ENCODE measurements around the gene VSTM2L.

Gene VSTM2L

DNA sequence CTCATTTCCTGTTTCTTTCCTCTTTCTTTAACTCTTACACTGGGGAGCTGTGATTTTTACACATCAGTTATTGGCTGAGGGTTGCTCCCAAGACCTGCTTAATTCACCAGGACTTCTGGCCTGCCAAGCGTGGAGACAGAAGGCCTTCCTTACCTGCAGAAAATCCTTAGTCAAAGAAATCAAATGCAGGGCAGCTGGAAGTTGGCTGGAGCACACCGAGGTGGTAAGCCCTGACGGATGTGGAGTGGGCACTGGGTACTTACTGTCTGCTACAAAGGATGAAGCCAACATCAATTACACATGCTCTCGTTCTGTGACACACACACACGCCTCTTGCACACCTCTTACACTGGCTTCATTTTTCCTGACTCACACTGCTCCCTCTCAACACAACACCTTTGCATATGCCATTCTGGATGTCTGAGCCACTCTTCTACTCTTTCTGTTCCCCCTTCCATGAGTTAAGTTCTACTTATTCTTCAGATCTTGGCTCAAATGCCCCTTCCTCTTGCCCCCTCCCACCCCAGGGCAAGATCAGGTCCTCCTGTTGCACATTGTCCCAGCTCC lies 68.7 kb downstream of the VSTM2L start:
- no peak for DNase-seq

DNA sequence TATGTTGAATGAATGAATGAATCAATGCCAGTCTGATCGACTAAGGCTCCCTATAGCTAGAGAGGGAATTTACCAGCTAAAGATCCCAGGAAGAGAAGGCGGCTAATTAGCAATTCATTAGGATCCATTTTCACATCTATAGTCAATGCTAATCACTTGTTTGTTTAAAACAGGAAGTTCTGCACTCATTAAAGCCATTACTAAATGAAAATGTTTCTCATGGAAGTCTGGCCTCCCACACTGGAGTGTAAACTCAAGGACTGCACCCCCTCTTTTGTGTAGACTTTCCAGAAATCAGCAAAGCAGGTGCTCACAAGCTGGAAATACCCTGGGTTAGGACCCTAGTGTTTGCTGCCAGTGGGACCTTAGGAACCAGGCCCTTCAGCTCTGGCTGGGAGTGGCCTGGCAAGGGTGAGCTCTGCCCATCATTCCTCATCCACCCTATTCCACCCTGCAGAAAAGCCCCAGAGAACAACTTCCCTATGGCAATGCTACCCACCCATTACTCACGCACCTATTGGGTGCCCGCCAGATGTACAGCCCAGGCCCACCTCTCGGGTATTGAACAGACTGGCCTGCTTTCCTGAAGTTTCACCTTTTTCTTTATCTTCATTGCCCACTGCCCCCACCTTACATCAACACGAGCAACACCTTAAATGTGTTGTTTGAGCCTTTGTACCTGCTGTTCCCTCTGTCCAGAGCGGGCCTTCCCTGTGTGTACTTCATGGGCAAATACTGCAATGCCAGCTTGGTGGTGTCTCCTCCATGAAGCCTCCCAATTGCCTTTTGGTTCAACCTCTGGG lies 69.5 kb downstream of the VSTM2L start:
- DNase-seq = no peak

DNA sequence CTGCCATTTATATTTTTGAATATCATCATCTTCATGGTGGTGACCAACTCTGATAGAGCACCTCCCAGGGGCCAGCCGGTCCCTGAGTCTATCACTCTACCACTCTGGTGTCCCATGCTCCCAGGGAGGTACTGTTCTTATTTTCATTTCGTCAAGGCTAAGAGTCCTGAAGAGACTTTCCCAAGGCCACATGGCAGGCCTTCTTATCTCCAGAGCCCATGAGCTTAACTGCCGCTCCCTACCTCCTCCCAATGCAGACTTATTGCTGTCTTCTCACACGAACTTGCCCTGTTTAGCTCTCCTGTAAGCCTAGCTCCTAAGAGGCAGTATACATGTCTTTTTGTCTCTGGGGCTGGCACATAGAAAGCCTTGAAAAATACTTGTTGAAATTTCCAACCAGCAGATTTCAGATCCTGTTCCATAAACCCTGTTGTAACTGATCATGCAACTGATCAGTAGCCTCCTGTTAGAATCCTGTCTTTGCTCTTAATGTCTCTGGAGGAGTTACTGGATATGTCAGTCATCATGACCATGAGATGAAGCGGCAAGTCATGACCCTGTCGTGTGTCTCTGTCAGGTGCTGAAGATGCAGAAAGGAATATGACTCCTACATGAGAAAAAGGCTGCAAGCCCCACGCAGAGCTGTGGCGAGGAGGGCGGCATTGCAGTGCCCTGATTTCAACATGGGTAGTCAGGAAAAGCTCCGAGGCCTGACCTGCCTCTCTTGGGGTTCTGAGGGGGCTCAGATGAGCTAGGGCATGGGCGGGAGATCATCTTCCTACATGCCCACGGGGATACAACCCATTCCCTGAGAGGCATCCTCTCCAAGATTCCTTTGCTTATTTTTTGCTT lies 70.4 kb downstream of the VSTM2L start:
- DNase-seq = no peak

- no peak for DNase-seq
Measured at GRCh38 chr20:37976887-37977286, 74.0 kb downstream of the VSTM2L start.

DNA sequence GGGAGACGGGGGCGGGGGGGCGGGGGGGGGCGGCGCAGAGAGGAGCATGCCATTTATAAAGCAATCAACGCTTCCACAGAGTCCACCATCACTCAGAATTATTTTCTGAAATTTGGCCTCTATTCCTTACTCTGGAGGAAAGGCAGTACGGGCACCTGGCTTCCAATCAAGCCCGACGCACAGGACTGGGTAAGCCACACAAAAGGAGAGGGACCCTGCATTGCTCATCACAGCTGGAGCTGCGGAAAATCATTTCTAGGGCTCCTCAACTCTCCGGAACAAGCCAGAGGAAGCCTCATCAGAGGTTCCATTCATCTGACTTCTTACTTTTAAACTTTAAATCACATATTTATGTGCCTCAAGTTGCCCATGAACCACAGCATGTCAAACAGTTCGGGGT lies 74.4 kb downstream of the VSTM2L start:
- DNase-seq = no peak

- DNase-seq = no peak
Measured at GRCh38 chr20:37977786-37978185, 74.9 kb downstream of the VSTM2L start.

DNA sequence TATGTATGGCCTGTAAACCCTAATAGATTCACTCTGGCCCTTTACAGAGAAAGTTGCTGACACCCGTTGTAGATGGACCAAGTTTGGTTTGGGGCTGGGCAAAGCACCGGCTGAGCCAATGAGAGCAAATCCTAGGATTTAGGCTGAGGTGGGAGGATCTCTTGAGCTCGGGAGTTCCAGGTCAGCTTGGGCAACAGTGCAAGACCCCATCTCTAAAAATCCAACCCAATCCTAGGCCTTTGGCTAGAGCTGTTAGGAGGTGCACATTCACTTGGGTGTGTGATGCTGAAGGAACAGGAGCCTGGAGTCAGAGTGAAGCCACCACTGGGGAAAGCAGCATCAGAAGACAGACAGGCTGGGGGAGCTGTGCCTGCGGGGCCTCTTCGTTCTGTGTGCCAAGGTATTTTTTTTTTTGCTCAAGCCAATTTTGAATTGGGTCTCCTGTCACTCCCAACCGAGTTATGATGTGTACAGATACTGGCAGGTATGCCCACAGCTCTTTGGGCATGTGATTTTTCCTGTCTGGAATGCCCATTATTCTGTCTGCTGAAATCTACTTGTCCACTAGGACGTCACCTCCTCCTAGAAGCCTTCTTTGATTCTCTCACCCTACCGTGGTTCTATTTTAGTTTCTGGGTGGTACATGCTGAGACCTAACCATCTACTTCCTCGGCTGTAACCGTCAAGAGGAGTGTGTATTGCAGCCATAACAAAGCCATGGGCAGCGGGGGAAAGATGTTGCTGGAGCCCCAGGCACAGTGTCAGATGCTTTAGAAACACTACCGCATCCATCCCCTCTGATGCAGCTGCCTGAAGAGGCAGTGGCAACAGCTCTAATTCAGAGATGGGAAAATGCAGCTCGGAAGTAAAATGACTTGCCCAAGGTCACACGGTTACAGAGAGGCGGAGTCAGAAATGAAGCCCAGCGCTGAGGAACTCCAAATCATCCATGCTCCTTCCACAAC lies 76.4 kb downstream of the VSTM2L start:
- DNase-seq = no peak

DNA sequence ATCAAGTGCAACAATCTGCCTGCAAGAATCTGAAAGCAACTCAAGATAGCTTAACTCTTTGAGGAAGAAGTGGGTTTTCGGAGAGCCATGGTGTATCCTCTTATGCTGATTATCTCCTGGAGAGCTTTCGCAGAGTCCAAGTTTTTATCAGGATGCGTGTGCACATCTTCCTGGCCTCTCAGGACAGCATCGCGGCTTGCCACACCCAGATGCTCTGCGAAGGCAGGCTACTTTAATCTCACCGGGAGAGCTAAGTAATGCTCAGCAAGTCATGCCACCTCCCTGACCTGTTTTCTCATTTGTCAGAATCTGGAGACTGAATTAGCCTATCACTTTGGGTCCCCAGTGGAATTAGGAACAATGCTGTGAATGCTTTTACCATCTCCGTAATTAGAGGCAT lies 77.5 kb downstream of the VSTM2L start:
- DNase-seq = no peak

DNA sequence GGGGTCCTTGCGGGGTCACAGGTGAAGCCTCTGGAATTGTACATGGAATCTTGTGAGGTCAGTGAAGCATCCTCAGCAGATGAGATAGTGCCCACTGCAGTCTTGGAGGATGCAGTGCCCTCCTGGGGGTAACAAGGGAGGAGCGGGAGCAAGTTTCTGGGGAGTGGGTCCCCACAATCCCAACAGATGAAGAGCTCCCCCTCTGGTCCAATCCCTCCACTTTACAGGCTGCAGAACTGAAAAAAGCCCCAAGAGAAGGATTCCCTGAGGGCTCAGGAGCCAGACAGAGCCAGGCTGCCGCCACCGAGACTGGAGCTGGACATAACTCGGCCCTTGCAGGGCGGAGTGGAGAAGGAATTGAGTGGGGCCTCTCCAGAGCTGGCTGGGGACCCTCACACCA lies 77.9 kb downstream of the VSTM2L start:
- no peak for DNase-seq

GRCh38 chr20:37981568-37981967 lies 78.6 kb downstream of the VSTM2L start:
- no peak for DNase-seq

DNA sequence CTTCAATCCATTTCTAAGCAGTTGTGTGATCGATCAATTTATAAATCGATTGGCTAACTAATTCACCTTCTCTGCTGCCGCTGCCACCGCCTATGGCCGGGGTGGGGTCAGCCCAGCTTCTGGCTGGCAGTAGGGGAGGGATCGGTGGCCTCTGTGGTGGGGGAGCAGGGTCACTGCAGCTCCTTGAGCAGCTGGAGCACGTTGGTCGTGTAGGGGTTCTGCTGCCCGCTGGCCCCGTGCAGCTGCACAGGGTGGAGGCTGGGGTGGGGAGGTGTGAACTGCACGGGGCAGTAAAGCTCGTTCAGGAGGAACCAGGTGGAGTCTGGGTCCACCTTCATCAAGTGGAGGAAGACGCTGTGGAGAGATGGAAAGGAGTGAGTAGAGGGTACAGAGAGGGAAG lies 80.4 kb downstream of the VSTM2L start:
- no peak for DNase-seq

DNA sequence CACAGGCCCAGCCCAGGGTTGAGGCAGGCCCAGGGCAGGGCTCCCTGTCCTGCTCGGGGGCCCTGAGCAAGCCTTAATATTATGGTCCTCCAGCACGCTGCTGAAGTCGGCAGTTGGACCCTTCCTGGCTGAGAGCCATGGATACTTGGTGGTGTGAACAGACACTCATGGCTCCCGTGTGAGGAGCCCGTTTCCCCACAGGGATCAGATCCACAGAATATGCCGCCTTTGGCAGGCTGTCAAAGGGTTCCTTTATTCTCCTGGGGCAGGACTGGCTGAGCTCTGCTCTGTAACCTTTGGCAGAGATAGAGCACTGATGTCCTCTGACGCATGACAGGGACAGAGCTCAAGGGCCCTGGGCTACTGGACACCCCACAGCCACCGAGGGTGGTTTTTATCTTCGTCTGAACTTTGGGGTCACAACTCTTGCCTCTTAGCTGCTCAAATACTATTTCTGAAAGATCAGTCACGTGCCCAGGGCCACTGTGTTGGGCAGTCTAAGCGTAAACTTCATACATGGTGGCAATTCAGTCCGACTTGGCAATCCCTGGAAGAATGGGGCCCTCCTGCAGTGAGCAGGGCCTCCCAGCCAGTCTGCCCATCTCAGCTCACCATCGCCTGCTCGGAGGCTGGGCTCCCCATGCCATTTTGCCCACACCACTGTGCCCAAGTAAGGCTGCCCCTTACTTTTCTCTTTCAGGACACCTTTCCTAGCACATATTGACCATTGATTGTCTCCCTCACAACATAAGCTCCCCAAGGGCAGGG lies 81.3 kb downstream of the VSTM2L start:
- DNase-seq = no peak

- no peak for DNase-seq
Measured at GRCh38 chr20:37986044-37986858, 83.3 kb downstream of the VSTM2L start.

DNA sequence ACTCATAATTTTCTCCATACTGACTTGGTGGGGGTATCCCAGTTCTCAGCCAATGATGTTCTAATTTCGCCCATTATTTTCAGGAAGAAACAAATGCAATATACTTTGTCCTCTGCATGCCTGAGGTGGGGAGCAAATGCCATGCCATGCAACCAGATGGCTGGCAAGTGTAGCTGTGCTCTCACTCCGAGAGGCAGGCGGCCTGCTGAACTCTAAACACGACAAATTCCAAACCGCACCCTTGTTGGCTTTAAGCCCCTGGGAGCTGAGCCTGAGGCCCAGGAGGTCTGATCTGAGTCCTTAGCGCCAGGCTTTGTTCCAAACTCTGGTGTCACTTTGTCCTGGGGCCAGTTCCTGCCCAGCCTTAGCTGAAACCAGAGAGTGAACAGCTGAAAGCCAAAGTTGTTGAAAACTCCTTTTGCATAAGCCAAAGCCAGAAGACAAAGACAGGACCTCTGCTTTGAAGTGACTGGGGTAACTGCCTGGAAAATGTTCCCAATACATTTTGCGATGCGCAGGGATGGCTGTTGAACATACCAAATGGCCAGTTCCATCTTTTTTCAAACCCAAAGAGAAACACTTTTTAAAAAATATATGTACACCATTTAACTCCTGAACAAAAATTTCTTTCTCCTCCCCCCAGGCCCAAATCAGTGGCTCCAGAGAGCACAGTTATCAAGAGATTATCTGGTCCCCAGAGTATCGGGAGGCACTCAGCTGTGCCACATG lies 84.1 kb downstream of the VSTM2L start:
- no peak for DNase-seq

- no peak for DNase-seq
Measured at GRCh38 chr20:37987602-37988290, 84.8 kb downstream of the VSTM2L start.

GRCh38 chr20:37988306-37988954 lies 85.5 kb downstream of the VSTM2L start:
- DNase-seq = no peak

- no peak for DNase-seq
Measured at GRCh38 chr20:37989601-37990295, 86.8 kb downstream of the VSTM2L start.

DNA sequence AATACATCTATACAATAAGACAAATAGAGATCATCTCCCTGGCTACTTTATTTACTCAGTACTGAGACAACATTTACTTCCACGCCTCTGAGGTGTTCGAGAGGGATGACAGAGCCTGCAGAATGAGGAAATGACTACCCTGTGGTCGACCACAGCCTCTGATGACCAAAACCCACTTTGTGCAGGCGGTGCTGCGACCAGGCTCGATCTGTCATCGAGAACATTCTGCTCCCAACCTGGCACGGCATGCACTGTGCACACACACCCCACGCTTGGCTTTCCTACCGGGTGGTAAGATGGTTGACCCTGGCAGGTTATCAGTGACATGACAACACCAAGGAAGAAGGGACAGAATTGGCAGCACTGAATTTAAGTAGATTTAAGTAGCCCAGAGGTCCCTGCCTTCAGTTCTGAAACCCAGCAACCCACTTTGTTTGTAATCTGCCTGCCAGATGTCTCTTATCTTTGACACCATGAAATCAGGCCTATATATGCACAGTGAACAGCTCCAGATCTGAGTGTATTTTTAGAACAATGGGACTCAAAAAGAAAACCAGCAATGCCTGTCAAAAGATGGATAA lies 87.7 kb downstream of the VSTM2L start:
- peak; percentile 34 for DNase-seq

Data from central memory CD4-positive, alpha-beta T cell (primary cell).